SHP77 treated with DMSO at 0.1 percent for 48 hours (cell line): ENCODE data around the gene TMEM94.
"Not testable (repeated sequence)": the region's sequence is repeated elsewhere in the genome, so short reads cannot be mapped to it uniquely, and the experiment has no call there.

Experiments
- DNase-seq: peaks from one replicate; lab custom pipeline; 2025; lab: John Stamatoyannopoulos, UW

The TMEM94 gene

DNA sequence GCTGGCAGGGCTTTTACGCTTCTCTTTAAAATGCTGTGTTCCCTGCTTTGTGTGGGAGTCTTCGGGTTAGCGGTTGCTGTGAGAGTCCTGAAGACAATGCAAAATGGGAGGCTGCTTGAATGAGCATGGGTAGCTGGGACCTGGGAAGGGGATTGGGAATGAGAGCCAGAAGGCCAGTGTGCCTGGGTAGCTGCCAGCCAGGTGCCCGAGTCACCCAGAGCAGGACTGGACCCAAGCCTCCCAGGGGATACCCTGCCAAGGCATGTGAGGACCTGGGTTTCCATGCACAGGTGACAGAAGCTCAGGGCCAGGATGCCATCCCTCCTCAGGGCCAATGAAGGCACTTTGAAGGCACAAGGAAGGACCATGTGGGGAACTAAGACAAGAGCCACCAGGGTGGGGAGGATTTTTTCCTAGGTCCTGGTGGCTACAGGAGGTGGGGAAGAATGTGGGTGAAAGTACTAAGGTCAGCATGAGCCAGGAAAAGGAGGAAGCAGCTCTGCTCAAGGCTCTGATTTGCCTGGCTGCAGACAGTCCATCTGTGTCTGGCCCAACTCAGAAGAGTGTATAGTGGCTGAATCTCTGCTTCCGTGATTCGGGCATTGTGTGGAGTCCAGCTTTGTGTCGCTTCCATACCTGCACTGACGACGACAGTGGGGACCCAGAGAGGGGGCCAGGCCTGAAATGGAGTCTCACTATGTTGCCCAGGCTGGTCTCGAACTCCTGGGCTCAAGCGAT, 20.5 kb downstream of the TMEM94 start:
- no peak for DNase-seq

DNA sequence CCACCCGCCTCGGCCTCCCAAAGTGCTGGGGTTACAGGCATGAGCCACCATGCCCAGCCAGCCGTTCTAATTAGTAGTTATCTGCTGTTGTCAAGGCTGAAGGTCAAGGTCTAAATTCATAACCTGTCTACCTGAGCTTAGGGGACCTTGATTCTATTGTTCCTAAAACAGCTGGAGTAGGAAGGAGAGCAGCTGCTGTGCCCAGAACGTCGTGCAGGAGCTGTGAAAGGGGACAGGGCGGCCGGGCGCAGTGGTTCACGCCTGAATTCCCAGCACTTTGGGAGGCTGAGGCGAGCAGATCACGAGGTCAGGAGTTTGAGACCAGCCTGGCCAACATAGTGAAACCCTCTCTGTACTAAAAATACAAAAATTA, 21.0 kb downstream of the TMEM94 start:
- DNase-seq: not testable (repeated sequence)

DNA sequence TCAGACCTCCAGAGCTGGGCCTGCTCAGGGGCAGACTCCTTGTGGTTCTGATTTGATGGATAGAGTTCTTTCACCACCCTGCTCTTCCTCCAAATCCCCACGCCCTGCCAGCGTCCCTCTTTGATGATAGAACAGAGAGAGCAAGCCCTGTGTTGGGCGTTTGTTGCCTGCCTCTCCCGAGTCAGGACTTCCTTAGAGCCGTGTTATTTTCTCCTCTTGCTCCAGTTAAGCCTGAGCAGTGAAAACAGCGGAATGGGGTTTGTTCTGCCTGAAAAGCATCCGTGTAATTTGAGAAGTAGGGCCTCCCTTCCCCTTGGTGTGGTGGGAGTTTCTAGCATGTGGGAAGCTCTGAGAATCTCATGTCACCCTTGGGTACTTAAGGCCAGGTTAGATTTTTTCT, 22.1 kb downstream of the TMEM94 start:
- DNase-seq: no peak

DNA sequence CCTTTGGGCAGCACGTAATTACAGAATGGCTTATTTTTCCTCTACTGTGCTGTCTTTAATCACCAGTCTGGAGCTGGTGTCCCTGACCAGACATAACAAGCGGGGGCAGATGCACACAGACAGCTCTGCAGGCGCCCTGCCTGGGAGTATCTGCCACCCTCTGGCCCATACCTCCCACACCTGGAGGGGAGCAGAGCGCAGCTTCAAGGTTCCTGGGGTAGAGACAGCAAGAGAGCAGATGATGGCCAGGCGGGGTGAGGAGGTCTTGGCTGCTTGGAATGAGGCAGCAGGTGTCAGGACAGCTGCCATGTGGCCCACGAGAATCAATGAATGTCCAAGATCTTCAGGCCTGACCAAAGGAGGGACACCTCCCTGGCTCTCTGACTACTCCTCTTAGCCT, 23.8 kb downstream of the TMEM94 start:
- no peak for DNase-seq

DNA sequence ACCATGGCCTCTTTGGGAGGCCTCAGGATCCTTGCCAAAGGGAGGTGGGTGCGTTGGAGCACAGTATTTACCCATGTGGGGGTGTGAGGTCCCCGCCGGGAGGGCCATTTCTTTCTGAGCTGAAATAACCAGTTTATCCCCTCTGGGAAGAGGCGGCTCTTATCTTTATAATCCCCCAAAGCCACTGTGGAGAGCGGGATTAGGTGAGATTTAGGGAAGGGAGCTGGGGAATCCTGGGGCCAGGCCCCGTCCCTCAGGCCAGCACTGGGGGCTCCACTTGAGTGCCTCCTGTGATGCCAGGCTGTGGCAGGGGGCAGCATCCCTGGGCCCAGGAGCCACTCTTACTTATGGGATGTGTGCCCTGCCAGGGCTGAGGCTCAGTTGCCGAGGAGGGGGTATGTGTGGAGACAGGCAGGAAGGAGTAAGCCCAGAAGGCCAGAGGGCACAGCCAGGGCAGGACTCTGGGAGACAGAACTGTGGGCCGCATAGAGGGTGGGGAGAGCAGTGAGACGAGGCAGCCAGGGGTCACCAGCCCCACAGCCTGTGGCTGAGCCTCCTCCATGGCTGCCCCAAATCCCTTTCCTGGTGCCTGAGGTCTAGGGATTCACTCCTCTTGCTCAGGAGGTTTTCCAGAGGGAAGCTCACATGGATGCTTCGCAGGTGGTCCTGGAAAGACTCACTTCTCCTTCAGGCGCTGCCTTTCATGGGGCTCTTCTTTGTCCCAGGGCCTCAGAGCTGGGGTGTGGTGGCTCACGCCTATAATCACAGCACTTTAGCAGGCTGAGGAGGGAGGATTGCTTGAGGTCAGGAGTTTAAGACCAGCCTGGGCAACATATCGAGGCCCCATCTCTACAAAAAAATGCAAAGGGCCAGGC, 25.0 kb downstream of the TMEM94 start:
- no peak for DNase-seq

DNA sequence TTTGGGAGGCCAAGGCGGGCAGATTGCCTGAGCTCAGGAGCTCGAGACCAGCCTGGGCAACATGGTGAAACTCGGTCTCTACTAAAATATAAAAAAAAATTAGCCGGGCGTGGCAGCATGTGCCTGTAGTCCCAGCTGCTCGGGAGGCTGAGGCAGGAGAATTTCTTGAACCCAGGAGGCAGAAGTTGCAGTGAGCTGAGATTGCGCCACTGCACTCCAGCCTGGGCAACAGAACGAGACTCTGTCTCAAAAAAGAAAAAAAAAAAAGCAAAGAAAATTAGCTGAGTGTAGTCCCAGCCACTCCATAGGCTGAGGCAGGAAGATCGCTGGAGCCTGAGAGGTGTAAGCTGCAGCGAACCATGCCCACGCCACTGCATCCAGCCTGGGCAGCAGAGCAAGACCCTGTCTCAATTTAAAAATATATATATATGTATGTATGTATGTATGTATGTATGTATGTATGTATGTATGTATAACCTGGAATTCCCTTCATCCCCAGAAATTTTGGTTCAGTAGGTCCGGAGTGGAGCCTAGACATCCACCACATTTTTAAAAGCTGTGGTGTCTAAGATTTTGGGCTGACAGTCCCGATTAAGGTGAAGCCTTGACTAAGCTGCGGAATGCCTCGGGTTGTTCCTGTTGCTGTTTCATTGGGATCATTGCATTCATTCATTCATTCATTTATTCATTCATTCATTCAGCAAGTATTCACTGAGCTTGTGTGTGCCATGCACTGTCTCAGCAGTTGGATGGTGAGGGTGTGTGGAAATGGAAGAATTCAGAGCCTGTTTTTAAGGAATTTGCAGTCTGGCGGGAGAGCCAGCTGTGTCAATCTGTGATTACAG, 25.9 kb downstream of the TMEM94 start:
- no peak for DNase-seq

DNA sequence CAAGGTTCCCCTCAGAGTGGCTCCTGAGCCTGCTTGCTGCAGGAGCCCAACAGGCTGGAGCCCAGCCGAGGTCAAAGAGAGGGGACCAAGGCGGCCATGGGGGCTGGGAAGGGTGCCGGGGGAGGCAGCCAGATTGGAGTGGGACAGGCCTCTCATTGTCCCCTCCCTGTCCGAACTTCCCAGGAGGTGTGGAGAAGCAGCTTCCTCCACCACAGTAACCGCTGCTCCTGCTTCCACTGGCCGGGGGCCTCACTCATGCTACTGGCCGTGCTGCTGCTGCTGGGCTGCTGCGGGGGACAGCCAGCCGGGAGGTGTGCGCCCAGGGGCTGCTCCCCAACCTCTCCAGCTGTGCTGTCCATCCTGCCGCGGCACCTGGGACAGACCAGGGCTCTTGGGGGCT, 29.3 kb downstream of the TMEM94 start:
- DNase-seq: no peak

DNA sequence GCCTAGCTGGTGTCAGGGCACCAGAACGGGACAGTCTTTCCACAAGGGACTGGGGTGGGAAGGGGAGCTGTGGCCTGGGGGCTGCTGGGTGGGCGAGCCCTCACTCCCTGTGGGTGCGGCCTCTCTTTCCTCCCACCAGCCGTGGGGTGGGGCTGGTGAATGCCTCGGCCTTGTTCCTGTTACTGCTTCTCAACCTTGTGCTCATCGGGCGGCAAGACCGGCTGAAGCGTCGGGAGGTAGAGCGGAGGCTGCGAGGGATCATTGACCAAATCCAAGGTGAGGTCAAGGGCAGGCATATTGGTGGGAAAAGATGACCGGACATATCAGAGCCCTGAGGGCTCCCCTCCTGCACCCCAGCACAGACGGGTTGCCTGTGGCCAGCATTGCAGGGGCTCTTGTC, 29.7 kb downstream of the TMEM94 start:
- no peak for DNase-seq

DNA sequence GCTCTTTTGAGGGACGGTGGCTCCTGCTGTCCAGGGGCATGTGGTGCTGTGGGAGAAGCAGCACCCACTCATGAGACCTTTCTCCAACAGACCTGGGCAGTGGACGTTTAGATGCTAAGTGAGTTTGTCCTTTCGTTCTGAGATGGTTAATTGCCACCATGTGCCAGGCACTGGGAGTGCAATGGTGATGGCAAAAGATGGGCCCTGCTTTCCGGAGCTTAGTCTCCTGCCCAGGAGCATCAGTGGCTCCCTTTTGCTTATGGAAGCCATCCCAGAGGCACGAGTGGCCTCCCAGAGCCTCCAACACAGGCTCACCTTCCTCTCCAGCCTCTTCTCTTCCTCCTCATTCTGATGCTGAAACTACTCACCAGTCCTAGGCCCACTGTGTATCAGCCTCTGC, 30.5 kb downstream of the TMEM94 start:
- DNase-seq: no peak

DNA sequence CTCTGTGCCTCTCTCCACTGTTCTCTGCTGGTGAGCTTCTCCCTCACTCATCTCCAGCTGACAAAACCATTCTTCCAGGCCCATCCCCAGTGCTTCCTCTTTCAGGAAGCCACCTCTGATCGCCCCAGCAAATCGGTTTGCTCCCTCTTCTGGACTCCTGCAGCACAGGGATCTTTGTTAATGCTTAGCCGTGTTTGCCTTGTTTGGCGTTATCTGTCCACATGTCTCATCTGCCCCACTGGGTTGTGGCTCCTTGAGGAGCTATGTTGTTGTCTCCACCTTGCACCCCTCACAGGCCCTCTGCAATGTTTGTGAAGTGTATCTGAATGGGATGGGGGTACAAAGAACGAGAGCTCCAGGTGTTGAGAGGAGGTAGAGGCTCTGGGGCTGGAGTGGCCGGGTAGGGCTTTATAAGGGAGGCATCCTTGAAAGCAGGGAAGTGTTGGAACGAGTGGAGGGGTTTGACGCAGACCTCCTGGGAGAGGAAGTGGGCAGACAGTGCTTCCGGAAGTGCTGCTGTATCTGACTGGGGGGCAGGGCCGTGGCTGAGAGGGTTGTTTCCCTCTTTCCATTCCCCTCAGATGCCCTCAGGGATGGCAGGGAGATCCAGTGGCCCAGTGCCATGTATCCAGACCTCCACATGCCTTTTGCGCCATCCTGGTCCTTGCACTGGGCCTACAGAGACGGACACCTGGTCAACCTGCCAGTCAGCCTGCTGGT, 31.1 kb downstream of the TMEM94 start:
- DNase-seq: no peak

DNA sequence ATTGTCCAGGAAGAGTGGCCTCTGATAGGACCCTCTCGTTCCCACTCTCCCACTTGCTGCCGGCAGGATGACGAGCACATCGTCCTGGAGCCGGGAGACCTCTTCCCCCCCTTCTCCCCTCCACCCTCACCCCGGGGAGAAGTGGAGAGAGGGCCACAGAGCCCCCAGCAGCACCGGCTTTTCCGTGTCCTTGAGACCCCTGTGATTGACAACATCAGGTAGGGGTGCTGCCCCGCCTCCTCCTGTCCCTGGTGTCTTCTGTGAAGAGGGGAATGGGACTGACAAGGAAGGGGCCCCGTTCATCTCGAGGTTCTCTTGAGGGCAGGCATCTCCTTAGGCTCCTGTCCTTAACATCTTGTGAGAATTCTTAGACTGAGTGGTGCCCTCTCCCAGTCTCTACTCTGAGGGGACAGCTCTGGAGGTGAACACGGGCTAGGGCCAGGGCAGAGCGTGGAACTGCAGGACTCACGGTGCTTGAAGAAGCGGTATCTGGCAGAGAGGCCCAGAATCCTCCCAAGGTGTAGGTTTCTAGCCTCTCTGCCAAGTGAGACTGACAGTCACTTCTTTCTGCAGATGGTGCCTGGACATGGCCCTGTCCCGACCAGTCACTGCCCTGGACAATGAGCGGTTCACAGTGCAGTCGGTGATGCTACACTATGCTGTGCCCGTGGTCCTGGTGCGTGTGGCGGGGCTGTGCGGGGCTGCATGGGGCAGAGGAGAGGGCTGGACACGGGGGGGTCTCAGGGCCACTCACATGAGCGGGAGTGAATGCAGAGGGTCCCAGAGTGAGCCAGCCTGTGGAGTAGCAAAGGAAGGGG, 32.5 kb downstream of the TMEM94 start:
- no peak for DNase-seq

DNA sequence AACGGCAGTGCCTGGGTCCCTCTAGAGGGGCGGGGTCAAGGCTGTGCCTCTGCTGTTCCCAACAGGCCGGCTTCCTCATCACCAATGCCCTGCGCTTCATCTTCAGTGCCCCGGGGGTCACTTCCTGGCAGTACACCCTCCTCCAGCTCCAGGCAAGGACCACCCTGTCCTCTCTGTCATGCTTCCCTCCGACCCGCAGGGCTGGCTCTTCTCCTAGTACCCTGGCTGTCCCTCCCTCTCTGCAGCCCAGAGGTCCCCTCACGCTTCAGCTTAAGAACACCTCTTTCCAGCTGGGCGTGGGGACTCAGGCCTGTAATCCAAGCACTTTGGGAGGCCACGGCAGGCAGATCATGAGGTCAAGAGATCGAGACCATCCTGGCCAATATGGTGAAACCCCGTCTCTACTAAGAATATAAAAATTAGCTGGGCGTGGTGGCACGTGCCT, 33.1 kb downstream of the TMEM94 start:
- DNase-seq: no peak

DNA sequence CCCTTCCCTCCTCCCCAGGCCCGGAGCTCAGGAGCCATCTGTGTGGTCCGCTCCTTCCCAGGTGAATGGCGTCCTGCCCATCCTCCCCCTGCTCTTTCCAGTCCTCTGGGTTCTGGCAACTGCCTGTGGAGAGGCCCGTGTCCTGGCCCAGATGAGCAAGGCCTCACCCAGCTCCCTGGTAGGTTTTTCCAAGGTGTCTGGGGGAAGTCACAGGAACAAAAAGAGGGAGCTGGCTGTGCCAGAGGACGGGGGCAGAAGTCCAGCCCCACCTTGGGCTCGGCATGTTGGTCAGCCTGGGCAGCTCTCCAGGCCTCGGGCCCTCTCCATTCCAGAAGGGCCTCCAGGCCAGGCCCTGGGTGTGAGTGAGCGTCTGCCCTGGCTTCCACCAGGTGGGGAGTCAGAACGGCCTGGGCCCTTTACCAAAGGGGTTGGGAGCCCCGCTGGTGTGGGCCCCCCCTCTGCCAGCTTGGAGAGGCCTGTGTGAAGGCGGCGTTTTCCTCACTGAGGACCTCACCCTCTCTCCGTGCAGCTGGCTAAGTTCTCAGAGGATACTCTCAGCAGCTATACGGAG, 33.8 kb downstream of the TMEM94 start:
- DNase-seq: no peak

DNA sequence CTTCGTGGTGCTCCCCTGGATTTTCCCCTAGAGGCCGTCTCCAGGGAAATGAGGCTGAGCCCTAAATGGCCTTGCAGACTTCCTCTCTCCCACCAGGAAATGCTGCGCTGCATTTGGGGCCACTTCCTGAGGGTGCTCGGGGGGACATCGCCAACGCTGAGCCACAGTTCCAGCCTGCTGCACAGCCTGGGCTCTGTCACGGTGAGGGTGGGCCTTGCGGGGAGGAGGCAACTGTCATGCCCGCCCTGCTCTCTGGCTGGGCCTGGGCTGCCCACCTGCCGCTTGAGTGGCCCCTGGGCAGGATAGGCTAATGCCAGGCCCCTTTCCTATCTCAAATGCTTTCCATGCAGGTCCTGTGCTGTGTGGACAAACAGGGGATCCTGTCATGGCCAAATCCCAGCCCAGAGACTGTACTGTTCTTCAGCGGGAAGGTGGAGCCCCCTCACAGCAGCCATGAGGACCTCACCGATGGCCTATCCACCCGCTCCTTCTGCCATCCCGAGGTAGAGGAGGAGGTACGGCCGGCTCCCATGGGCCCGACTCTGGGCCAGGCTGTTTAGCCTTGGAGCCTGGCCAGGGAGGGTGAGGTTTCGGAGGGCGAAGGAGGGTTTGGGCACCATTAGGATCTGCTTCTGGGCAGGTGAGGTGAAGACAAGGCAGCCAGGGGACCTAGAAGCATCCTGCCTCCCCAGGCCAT, 34.7 kb downstream of the TMEM94 start:
- no peak for DNase-seq

DNA sequence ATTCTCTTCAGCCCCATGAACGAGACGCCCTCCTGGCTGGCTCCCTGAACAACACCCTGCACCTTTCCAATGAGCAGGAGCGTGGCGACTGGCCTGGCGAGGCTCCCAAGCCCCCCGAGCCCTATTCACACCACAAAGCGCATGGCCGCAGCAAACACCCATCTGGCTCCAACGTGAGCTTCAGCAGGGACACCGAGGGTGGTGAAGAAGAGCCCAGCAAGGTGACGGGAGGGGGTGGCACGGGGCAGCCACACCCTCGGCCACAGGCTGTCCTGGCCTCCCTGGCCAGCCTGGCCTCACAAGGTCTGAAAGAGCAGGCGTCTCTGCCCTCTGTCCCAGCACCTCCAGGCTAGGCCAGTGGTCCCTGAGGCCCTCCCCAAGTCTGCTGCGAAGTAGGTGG, 35.2 kb downstream of the TMEM94 start:
- no peak for DNase-seq

DNA sequence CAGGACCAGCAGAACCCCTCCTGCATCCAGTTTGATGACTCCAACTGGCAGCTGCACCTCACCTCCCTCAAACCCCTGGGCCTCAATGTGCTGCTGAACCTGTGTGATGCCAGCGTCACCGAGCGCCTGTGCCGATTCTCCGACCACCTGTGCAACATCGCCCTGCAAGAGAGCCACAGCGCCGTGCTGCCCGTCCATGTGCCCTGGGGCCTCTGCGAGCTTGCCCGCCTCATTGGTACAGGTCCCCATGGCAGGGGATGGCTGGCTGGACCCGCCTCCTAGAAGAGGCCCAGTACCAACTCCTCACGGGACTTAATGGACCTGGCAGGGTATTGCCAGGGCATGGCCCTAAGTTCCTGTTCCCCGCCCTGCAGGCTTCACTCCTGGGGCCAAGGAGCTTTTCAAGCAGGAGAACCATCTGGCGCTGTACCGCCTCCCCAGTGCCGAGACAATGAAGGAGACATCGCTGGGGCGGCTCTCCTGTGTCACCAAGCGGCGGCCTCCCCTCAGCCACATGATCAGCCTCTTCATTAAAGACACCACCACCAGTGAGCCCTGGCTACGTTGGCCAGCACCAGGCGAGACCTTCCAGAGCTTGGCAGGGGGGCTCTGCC, 36.2 kb downstream of the TMEM94 start:
- no peak for DNase-seq

DNA sequence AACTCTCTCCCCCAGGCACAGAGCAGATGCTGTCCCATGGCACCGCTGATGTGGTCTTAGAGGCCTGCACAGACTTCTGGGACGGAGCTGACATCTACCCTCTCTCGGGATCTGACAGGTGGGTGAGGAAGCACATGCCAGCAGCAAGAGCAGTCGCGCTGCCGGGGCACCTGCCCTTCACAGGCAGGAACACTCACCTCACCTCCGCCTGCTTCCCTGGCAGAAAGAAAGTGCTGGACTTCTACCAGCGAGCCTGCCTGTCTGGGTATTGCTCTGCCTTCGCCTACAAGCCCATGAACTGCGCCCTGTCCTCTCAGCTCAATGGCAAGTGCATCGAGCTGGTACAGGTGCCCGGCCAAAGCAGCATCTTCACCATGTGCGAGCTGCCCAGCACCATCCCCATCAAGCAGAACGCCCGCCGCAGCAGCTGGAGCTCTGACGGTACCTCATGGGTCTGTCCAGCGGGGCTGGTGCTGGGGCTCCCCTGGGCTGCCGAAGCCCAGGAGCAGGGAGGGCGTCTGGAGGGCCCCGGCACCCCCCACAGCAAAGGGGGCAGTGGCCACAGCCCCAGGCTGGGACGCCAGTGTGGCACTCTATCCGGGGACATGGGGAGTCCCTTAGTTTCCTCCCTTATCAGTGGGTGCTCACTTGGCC, 37.2 kb downstream of the TMEM94 start:
- DNase-seq: no peak

DNA sequence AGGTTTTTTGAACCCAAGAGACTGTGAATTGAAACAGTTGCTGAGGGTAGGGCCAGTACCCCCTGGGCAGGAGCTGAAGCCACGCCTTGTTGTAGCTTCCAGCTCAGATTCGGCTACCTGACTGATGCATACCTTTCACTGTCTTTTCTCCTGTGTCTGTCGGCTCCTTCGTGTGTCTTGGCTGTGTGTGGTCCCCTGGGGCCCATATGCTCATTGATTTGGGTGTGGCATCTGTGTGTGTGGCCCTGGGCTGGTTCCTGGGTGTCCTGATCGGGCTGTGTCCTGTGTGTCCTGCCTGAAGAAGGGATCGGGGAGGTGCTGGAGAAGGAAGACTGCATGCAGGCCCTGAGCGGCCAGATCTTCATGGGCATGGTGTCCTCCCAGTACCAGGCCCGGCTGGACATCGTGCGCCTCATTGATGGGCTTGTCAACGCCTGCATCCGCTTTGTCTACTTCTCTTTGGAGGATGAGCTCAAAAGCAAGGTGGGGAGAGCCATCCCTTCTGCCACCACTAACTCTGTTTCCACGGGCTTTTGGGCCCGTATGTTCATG, 38.0 kb downstream of the TMEM94 start:
- DNase-seq: no peak

DNA sequence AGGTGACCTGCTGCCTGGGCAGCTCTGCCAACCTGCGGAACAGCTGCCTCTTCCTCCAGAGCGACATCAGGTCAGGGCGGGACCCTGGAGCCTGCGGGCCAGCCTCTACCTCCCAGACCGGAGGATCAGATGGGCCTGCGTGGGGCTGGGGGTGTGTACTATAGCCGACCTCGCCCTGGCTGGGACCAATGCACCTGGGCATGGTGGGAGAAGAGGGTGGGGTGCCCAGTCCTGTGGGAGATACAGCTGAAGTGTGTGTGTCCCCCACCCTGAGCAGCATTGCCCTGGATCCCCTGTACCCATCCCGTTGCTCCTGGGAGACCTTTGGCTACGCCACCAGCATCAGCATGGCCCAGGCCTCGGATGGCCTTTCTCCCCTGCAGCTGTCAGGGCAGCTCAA, 39.6 kb downstream of the TMEM94 start:
- DNase-seq: no peak
